ENCODE measurements around the gene TFAP2B.

TFAP2B gene

GRCh38 chr6:50825375-50826036 lies 6.8 kb downstream of the TFAP2B start:
- no peak for DNase-seq

GRCh38 chr6:50826037-50826761 lies 7.5 kb downstream of the TFAP2B start:
- DNase-seq = no peak

- DNase-seq = no peak
Observed at GRCh38 chr6:50826803-50827202, 8.1 kb downstream of the TFAP2B start.

GRCh38 chr6:50829049-50829448 lies 10.4 kb downstream of the TFAP2B start:
- DNase-seq = no peak

GRCh38 chr6:50829898-50830444 lies 11.3 kb downstream of the TFAP2B start:
- DNase-seq = no peak

- DNase-seq = no peak
Observed at GRCh38 chr6:50831186-50831585, 12.5 kb downstream of the TFAP2B start.

- DNase-seq = no peak
Observed at GRCh38 chr6:50832912-50833311, 14.2 kb downstream of the TFAP2B start.

- DNase-seq = no peak
Observed at GRCh38 chr6:50834929-50835410, 16.3 kb downstream of the TFAP2B start.

GRCh38 chr6:50836231-50836630 lies 17.6 kb downstream of the TFAP2B start:
- no peak for DNase-seq

- no peak for DNase-seq
Observed at GRCh38 chr6:50837589-50838445, 19.1 kb downstream of the TFAP2B start.

GRCh38 chr6:50840112-50840810 lies 21.6 kb downstream of the TFAP2B start:
- DNase-seq = no peak

GRCh38 chr6:50840811-50841192 lies 22.1 kb downstream of the TFAP2B start:
- DNase-seq = no peak

GRCh38 chr6:50842446-50842845 lies 23.8 kb downstream of the TFAP2B start:
- DNase-seq = no peak

GRCh38 chr6:50842861-50843384 lies 24.3 kb downstream of the TFAP2B start:
- no peak for DNase-seq

- DNase-seq = no peak
Observed at GRCh38 chr6:50843842-50844241, 25.2 kb downstream of the TFAP2B start.

GRCh38 chr6:50845499-50846143 lies 26.9 kb downstream of the TFAP2B start:
- DNase-seq = no peak

- no peak for DNase-seq
Observed at GRCh38 chr6:50846144-50846851, 27.6 kb downstream of the TFAP2B start.

GRCh38 chr6:50846852-50847155 lies 28.1 kb downstream of the TFAP2B start:
- DNase-seq = no peak

- no peak for DNase-seq
Observed at GRCh38 chr6:50847890-50848594, 29.4 kb downstream of the TFAP2B start.

- DNase-seq = no peak
Observed at GRCh38 chr6:50848989-50849795, 30.5 kb downstream of the TFAP2B start.

Measured in fibroblast of upper back skin (primary cell).